HG02973 (cell line): Measurements from ENCODE around the gene JAML.

Experiments used
- ATAC-seq: cut with Tn5 transposase; IDR thresholded peaks from one replicate; pipeline ENCODE4 v1.9.1; 2021; ENCODE audit warnings: moderate library complexity; ENCODE audit not compliant: unreplicated experiment

JAML gene

GRCh38 chr11:118169300-118170140, 55.3 kb downstream of the JAML start:
- no peak for ATAC-seq

- no peak for ATAC-seq
These were observed 56.1 kb downstream of the JAML start for GRCh38 chr11:118168751-118169150.

GRCh38 chr11:118168316-118168715, 56.5 kb downstream of the JAML start:
- ATAC-seq, result no peak

- ATAC-seq, result no peak
These were observed 56.9 kb downstream of the JAML start for GRCh38 chr11:118167906-118168305.

- ATAC-seq, result no peak
These were observed 57.6 kb downstream of the JAML start for GRCh38 chr11:118167253-118167652.

- ATAC-seq, result no peak
These were observed 58.2 kb downstream of the JAML start for GRCh38 chr11:118166641-118167040.

GRCh38 chr11:118164885-118165284, 59.9 kb downstream of the JAML start:
- no peak for ATAC-seq

- no peak for ATAC-seq
These were observed 61.3 kb downstream of the JAML start for GRCh38 chr11:118163494-118163893.

GRCh38 chr11:118162846-118163245, 62.0 kb downstream of the JAML start:
- ATAC-seq, result no peak

GRCh38 chr11:118161786-118162185, 63.0 kb downstream of the JAML start:
- ATAC-seq, result no peak

GRCh38 chr11:118157186-118157895, 67.5 kb downstream of the JAML start:
- no peak for ATAC-seq

- ATAC-seq, result no peak
These were observed 68.2 kb downstream of the JAML start for GRCh38 chr11:118156531-118157185.

GRCh38 chr11:118155776-118156530, 68.9 kb downstream of the JAML start:
- no peak for ATAC-seq

- ATAC-seq, result no peak
These were observed 70.2 kb downstream of the JAML start for GRCh38 chr11:118154641-118155040.

- no peak for ATAC-seq
These were observed 70.8 kb downstream of the JAML start for GRCh38 chr11:118153976-118154375.

GRCh38 chr11:118153516-118153915, 71.3 kb downstream of the JAML start:
- no peak for ATAC-seq

GRCh38 chr11:118152552-118153471, 72.0 kb downstream of the JAML start, which contains the start of gene SCN4B:
TSS of gene SCN4B (minus strand) at chr11:118152823. CDS start at chr11:118152673, 150 bp downstream.
- no peak for ATAC-seq

GRCh38 chr11:118152020-118152551, 72.7 kb downstream of the JAML start:
- ATAC-seq, result no peak

- ATAC-seq, result no peak
These were observed 73.4 kb downstream of the JAML start for GRCh38 chr11:118151431-118151830.

GRCh38 chr11:118149493-118149892, 75.3 kb downstream of the JAML start:
- ATAC-seq, result no peak
